Amniotic stem cell (primary cell): ENCODE data around the gene MED1.

Source experiments
- DNase-seq: peaks from one replicate; lab custom pipeline; 2025; lab: John Stamatoyannopoulos, UW

The MED1 gene

DNA sequence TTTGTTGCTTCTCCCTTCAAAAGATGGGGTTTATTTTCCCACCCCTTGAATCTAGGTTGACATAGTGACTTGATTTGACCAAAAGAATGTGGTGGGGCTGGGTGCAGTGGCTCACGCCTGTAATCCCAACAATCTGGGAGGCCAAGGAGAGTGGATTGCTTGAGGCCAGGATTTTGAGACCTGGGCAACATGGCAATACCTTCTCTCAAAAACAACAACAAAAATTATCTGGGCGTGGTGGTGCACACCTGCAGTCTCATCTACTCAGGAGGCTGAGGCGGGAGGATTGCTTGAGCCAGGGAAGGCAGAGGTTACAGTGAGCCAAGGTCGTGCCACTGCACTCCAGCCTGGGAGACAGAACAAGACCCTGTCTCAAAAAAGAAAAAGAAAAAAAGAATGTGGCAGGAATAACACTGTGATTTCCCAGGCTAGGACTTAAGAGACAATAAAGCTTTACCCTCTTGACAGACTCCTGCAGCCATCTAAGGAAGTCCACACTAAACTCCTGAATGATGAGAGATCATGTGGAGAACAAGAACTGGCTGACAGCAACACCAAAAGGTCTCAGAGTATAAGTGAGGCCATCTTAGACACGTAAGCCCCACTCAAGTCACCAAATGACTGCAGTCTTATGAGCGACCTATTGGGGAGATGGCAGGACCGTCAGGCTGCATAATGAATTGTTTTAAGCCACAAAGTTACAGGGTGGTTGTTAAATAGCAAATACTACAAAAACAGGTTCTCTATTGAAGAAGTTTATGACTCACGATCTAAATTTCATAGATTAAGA lies 86.6 kb downstream of the MED1 start:
- no peak for DNase-seq

DNA sequence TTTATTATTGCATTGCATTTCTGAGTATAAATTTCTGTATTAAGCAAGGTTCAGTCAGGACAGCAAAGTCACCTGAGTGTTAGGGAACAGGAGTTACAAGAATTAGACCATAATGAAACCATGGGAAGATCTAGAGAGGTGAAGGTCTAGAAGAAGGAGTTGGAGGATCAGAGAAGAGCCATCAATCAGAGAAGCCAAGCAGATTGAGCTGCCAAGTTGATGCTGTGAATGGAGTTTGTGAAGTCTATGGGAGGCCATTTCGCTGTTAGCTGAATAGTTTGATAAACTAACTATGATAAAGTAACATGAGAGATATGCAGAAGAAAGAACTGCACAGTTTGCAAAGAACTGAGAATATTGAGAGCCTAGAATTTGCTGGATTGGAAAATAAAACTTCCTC lies 90.0 kb downstream of the MED1 start:
- DNase-seq, result no peak

DNA sequence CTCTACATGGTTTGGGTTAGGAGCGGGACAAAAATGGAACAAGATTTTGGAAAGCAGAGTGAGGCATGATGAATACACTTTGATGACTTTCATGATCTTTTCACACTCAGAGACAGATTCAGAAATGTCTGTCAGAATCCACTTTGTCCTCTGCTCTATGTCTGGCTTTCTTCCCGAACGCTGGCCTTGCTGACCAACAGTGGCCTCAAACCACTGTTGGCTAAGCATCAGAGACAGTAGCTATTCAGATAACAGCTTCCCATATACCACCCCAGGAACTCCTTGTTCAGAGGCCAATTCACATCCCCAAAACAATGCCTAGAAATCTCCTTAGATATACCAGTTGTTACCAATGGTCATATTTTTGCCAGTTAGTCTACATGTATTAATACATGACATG lies 90.5 kb downstream of the MED1 start:
- DNase-seq, result no peak

DNA sequence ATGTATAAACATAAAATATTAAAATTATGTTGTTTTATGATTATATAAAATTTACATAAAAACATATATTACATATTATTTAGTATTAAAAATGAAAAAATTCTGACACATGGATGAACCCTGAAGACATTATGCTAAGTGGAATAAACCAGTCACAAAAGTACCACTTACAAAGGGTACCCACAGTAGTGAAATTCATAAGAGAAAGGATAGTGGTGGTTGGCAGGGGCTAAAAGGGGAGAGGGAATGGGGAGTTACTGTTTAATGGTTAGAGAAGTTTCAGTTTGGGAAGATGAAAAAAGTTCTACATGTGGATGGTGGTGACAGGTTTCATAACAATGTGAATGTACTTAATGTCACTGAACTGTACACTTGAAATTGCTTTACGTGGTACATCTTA lies 91.1 kb downstream of the MED1 start:
- no peak for DNase-seq

DNA sequence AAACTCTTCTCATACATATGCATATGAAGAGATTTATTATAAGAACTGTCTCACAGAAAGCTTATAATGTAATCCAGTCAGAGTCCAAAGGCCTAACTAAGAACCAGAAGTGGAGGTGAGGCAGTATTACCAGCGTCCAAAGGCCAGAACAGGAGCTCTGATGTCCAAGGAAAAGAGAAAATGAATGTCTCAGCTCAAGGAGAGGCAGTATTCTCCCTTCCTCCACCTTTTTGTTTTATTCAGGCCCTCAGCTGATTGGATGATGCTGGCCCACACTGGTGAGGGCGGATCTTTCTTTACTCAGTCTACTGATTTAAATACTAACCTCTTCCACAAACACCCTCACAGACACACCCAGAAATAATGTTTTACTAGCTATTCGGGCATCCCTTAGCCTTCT lies 93.1 kb downstream of the MED1 start:
- DNase-seq, result no peak

DNA sequence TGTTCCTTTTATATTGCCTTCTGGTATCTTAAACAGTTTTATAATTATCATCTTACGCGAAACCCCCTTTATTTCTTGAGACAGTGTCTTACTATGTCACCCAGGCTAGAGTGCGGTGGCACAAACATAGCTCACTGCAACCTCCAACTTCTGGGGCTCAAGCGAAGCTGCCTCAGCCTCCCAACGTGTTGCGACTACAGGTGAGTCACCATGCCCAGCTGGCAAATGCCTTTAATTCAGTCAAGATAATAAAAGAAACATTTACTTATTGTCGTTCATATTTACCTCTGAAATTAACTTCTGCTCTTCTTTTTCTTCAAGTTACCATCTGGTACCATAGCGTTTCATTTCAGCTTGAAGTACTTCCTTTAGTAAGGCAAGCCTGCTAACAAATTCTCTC lies 93.6 kb downstream of the MED1 start:
- DNase-seq, result no peak
